ENCODE data around the gene LYL1. TPM values are rescaled to one million over a fixed set of nuclear protein-coding genes. Genes with fewer than 3 reads are reported as not detected.
"Not testable (repeated sequence)": the region's sequence is repeated elsewhere in the genome, so short reads cannot be mapped to it uniquely, and the experiment has no call there.

Gene LYL1
- total RNA-seq, 1 donor = 0.36 TPM

DNA sequence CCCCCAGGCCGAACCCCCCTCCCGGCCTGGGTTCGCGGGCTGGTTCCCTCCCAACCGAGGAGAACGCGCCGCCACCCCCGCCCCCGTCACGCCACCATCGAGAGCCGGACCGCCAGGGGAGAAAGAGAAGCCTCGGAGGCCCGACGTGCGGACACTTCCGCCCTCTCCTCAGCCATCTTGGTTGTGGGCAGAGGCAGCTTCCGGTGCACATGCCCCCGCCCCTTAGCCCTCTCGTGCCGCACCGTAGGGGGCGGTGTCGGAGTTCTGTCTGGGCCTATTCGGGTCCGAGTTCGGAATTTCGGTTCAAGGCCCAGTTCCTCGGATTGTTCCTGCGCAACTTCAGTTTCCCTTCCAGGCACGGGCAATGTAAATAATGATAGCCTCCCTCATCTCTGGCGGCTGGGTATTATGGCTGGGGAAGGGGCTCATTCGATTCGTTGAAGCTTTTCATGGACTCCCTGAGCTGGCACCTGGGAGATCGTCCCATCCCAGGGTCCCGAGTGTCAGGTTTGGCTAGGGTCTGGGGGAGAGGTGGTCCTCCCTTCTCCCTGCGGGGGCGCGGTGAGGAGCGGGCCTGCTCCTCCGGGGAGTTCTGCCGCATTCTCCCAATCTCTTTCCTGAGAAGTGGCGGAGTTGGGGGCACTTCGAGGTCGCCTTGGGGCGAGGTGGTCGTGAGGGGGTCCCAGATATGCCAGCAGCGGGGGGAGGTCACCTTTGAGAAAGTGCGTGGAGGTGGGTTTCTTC is 47.7 kb upstream of the LYL1 start, which contains the start of the genes IER2 and STX10:
Gene IER2, plus strand, starts transcription at position 225 of the 744 bp plus-strand sequence. CDS start 2,776 bp downstream, outside the sequence.
Gene STX10, minus strand, starts transcription at position 189 of the 744 bp plus-strand sequence. CDS start 202 bp downstream, outside the sequence.
- TF ChIP-seq, protein P1, sequence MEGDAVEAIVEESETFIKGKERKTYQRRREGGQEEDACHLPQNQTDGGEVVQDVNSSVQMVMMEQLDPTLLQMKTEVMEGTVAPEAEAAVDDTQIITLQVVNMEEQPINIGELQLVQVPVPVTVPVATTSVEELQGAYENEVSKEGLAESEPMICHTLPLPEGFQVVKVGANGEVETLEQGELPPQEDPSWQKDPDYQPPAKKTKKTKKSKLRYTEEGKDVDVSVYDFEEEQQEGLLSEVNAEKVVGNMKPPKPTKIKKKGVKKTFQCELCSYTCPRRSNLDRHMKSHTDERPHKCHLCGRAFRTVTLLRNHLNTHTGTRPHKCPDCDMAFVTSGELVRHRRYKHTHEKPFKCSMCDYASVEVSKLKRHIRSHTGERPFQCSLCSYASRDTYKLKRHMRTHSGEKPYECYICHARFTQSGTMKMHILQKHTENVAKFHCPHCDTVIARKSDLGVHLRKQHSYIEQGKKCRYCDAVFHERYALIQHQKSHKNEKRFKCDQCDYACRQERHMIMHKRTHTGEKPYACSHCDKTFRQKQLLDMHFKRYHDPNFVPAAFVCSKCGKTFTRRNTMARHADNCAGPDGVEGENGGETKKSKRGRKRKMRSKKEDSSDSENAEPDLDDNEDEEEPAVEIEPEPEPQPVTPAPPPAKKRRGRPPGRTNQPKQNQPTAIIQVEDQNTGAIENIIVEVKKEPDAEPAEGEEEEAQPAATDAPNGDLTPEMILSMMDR (IDR thresholded peaks at IDR 0.05; ENCODE audit: extremely low read depth, low read depth, low read length) = peak; percentile 41
- DNase-seq (ENCODE audit: insufficient read length, low spot score, missing footprints) = peak; percentile 98
- Histone ChIP-seq H4K20me1 (ENCODE audit: insufficient read depth, low read length) (peaks cover 17% of the 10 kb centered on the region), H3K27ac (ENCODE audit: low read depth, low read length) (peak within 1 kb of the TSS; percentile 96), H2AFZ (ENCODE audit: low read length) (peak within 1 kb of the TSS; percentile 90), H3K4me1 (ENCODE audit: insufficient read depth, low read length) (peaks cover 26% of the 10 kb centered on the region), H3K4me3 (ENCODE audit: insufficient read depth, low read length) (peak within 1 kb of the TSS; percentile 97), H3K36me3 (ENCODE audit: insufficient read depth, low read length) (no peaks in the 10 kb centered on the region), H3K9me3 (ENCODE audit: low read depth, low read length) (no peaks in the 10 kb centered on the region), H3K27me3 (ENCODE audit: insufficient read depth, low read length) (no peaks in the 10 kb centered on the region), H3K79me2 (ENCODE audit: insufficient read depth, low read length) (peaks cover 52% of the 10 kb centered on the region), H3K4me2 (ENCODE audit: insufficient read depth, low read length) (peak within 1 kb of the TSS; percentile 97)

DNA sequence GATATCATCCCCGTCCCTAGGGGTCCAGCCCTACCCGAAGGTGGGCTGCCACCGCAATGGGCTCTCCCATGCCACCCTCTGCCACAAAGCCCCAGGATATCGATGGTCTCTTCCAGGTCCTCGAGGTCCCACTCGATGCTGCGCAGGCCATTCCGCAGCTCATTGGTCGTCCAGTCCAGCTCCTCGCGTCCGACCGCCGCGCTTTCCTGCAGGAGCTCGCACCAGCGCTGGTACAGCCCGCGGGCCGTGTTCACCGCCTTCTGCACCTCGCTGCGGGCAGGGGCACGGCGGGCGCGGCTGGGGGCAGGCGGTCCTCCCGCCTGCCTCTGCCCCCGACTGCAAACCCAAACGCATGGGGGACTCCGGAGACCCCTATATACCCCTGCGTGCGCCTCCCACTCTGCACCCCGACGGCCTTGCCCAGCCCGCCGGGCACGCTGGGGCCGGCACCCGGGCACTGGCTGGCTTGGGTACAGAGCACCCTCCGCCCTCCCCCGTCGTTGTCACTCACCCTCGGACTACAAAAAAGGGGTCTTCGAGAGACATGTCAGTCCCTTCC is 47.0 kb upstream of the LYL1 start:
- DNase-seq (ENCODE audit: insufficient read length, low spot score, missing footprints) = peak; percentile 84
- Histone ChIP-seq H3K4me3 (ENCODE audit: insufficient read depth, low read length) (peak overlapping the region; percentile 97), H4K20me1 (ENCODE audit: insufficient read depth, low read length) (peaks cover 17% of the 10 kb centered on the region), H3K27ac (ENCODE audit: low read depth, low read length) (peak overlapping the region; percentile 96), H3K4me2 (ENCODE audit: insufficient read depth, low read length) (peak overlapping the region; percentile 97), H3K27me3 (ENCODE audit: insufficient read depth, low read length) (no peaks in the 10 kb centered on the region), H3K4me1 (ENCODE audit: insufficient read depth, low read length) (peaks cover 20% of the 10 kb centered on the region), H3K36me3 (ENCODE audit: insufficient read depth, low read length) (peaks cover under 1% of the 10 kb centered on the region), H2AFZ (ENCODE audit: low read length) (peak overlapping the region; percentile 90), H3K79me2 (ENCODE audit: insufficient read depth, low read length) (peaks cover 52% of the 10 kb centered on the region), H3K9me3 (ENCODE audit: low read depth, low read length) (no peaks in the 10 kb centered on the region)
- TF ChIP-seq, protein P1 (IDR thresholded peaks at IDR 0.05; ENCODE audit: extremely low read depth, low read depth, low read length) = no peak

DNA sequence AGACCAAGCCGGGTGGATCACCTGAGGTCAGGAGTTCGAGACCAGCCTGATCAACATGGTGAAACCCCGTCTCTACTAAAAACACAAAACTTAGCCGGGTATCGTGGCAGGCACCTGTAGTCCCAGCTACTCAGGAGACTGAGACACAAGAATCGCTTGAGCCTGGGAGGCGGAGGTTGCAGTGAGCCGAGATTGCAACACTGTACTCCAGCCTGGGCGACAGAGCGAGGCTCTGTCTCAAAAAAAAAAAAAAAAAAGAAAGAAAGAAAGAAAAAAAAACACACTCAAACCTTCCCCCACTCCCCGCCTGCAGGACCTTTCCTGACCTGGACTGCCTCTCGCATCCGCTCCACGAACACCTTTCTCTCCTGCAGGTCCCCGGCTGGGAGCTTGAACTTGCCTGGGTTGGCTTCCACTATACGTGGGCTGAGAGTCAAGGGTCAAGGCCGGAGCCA is 46.5 kb upstream of the LYL1 start:
- peak; percentile 61 for DNase-seq (ENCODE audit: insufficient read length, low spot score, missing footprints)
- H3K4me3 ChIP-seq (ENCODE audit: insufficient read depth, low read length) = peak overlapping the region; percentile 97
- H3K27ac ChIP-seq (ENCODE audit: low read depth, low read length) = peak overlapping the region; percentile 96
- H3K36me3 ChIP-seq (ENCODE audit: insufficient read depth, low read length); H3K27me3 ChIP-seq (ENCODE audit: insufficient read depth, low read length); H3K9me3 ChIP-seq (ENCODE audit: low read depth, low read length): not testable (repeated sequence)
- H3K4me1 ChIP-seq (ENCODE audit: insufficient read depth, low read length) = peaks cover 18% of the 10 kb centered on the region
- peak overlapping the region; percentile 90 for H2AFZ ChIP-seq (ENCODE audit: low read length)
- peaks cover 51% of the 10 kb centered on the region for H3K79me2 ChIP-seq (ENCODE audit: insufficient read depth, low read length)
- peak overlapping the region; percentile 97 for H3K4me2 ChIP-seq (ENCODE audit: insufficient read depth, low read length)
- H4K20me1 ChIP-seq (ENCODE audit: insufficient read depth, low read length) = peaks cover 13% of the 10 kb centered on the region

DNA sequence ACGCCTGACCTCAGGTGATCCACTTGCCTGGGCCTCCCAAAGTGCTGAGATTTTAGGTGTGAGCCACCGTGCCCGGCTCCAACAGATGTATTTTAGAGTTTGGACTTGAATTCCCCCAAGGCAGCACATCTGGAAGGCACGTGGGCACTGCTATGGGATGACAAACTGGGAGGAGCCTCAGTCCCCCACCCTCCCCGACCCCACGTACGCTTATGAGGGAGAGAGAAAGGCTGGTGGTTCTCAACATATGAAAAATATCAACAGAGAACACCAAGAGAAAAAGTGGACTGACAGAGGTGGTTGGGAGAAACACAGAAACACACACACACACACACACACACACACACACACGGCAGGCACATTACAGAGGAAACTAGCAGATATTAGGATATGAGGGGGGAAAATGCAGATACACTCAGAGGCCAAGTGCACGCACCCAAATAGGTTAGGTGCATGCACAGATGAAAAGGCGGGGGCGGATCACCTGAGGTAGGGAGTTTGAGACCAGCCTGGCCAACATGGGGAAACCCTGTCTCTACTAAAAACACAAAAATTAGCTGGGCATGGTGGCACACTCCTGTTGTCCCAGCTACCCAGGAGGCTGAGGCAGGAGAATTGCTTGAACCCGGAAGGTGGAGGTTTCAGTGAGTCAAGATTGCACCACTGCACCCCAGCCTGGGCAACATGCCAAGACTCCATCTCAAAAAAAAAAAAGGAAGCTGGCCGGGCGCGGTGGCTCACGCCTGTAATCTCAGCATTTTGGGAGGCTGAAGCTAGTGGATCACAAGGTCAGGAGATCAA is 44.3 kb upstream of the LYL1 start:
- Histone ChIP-seq H3K4me3 (ENCODE audit: insufficient read depth, low read length) (no peak overlapping the region), H3K36me3 (ENCODE audit: insufficient read depth, low read length) (peaks cover 8% of the 10 kb centered on the region), H4K20me1 (ENCODE audit: insufficient read depth, low read length) (no peaks in the 10 kb centered on the region), H3K4me1 (ENCODE audit: insufficient read depth, low read length) (peaks cover 24% of the 10 kb centered on the region), H3K4me2 (ENCODE audit: insufficient read depth, low read length) (no peak overlapping the region), H3K9me3 (ENCODE audit: low read depth, low read length) (no peaks in the 10 kb centered on the region), H2AFZ (ENCODE audit: low read length) (no peak overlapping the region), H3K27ac (ENCODE audit: low read depth, low read length) (no peak overlapping the region), H3K79me2 (ENCODE audit: insufficient read depth, low read length) (peaks cover 35% of the 10 kb centered on the region), H3K27me3 (ENCODE audit: insufficient read depth, low read length) (no peaks in the 10 kb centered on the region)
- TF ChIP-seq, protein P1 (IDR thresholded peaks at IDR 0.05; ENCODE audit: extremely low read depth, low read depth, low read length) = no peak
- DNase-seq (ENCODE audit: insufficient read length, low spot score, missing footprints) = peak; percentile 73
